CD4-positive, CD25-positive, alpha-beta regulatory T cell (primary cell): ENCODE measurements around the gene NPR1. TPM values are rescaled to one million over a fixed set of nuclear protein-coding genes. Genes with fewer than 3 reads are reported as not detected.
"Not testable (repeated sequence)": the region's sequence is repeated elsewhere in the genome, so short reads cannot be mapped to it uniquely, and the experiment has no call there.

Experiments
- ATAC-seq, 2 donors: fragments of 150-1000 bp; cut with Tn5 transposase; one replicate each; pipeline ENCODE4 v1.10.0; 2021; ENCODE audit warnings: low read depth in 2 of 2, moderate number of reproducible peaks in 2 of 2, moderate library complexity in 1 of 2
- DNase-seq, 3 donors: peaks; one replicate each; pipeline versions ENCODE4 v3.0.0 to v3.0.0-alpha.2; 2012 to 2022; ENCODE audit warnings: mixed read lengths in 1 of 3
- H3K27ac ChIP-seq: one replicate; pipeline ENCODE4 v1.7.0; 2013; ENCODE audit warnings: mild to moderate bottlenecking, low read length; ENCODE audit not compliant: insufficient read depth, poor library complexity, severe bottlenecking
- H3K27me3 ChIP-seq: one replicate; pipeline ENCODE4 v1.7.0; 2013; ENCODE audit warnings: low read length; ENCODE audit not compliant: control insufficient read depth, insufficient read depth
- H3K36me3 ChIP-seq: one replicate; pipeline ENCODE4 v1.7.0; 2013; ENCODE audit warnings: mild to moderate bottlenecking, low read length, moderate library complexity; ENCODE audit not compliant: control insufficient read depth, insufficient read depth
- H3K4me1 ChIP-seq: 2 replicates; pipeline ENCODE4 v1.7.0; 2013; ENCODE audit warnings: mild to moderate bottlenecking, low read length; ENCODE audit not compliant: insufficient read depth, control insufficient read depth, poor library complexity, severe bottlenecking
- H3K4me3 ChIP-seq: one replicate; pipeline ENCODE4 v1.7.0; 2013; ENCODE audit warnings: low read depth, mild to moderate bottlenecking, low read length, moderate library complexity
- H3K9me3 ChIP-seq, 2 experiments: 1 replicate in 1 of 2; 2 replicates in 1 of 2; pipeline ENCODE4 v1.7.0; 2013; ENCODE audit warnings: low read length in 2 of 2, mild to moderate bottlenecking in 1 of 2, moderate library complexity in 1 of 2; ENCODE audit not compliant: control insufficient read depth in 2 of 2
- H3K27ac Mint-ChIP-seq, 3 donors: one replicate each; pipeline ENCODE4 v1.8.0; 2020 to 2022; ENCODE audit warnings: mild to moderate bottlenecking in 3 of 3, mixed read lengths in 3 of 3, moderate library complexity in 2 of 3
- H3K27me3 Mint-ChIP-seq: one replicate; pipeline ENCODE4 v1.8.0; 2022; ENCODE audit warnings: mild to moderate bottlenecking, mixed read lengths
- H3K36me3 Mint-ChIP-seq: one replicate; pipeline ENCODE4 v1.8.0; 2020; ENCODE audit warnings: mixed read lengths
- H3K4me1 Mint-ChIP-seq, 4 donors: one replicate each; pipeline ENCODE4 v1.8.0; 2020 to 2022; ENCODE audit warnings: mixed read lengths in 4 of 4, mild to moderate bottlenecking in 1 of 4
- H3K4me3 Mint-ChIP-seq, 4 donors: one replicate each; pipeline ENCODE4 v1.8.0; 2020 to 2022; ENCODE audit warnings: mild to moderate bottlenecking in 4 of 4, mixed read lengths in 4 of 4, moderate library complexity in 3 of 4
- H3K9me3 Mint-ChIP-seq, 7 donors: one replicate each; pipeline ENCODE4 v1.8.0; 2020 to 2022; ENCODE audit warnings: mixed read lengths in 7 of 7, mild to moderate bottlenecking in 3 of 7, moderate library complexity in 2 of 7
- polyA plus RNA-seq, 4 donors: library from polyadenylated mRNA; unstranded; fragments of 300-500 nt; fragmentation: Illumina TruSeq; gene quantifications; one replicate each; pipeline ENCODE4 v1.2.3, GENCODE V29; 2021
- total RNA-seq: library from RNA; stranded (reverse); gene quantifications from one replicate; pipeline ENCODE4 v1.2.3, GENCODE V29; 2022

Gene NPR1
- total and polyA plus RNA-seq, 5 donors from 2014 or later = not detected

- H3K27ac ChIP-seq = peak within 1 kb of the TSS; percentile 100
- no peaks in the 10 kb centered on the region for H3K9me3 ChIP-seq
- H3K4me1 ChIP-seq = peaks cover 19% of the 10 kb centered on the region
- peak within 1 kb of the TSS; percentile 98 to 100 (median 100) for H3K4me3 Mint-ChIP-seq
- no peaks in the 10 kb centered on the region for H3K27me3 ChIP-seq
- H3K4me3 ChIP-seq = peak within 1 kb of the TSS; percentile 95
- H3K36me3 ChIP-seq = peaks cover 31% of the 10 kb centered on the region
- H3K27me3 Mint-ChIP-seq = peaks cover 6% of the 10 kb centered on the region
- H3K4me1 Mint-ChIP-seq = peaks cover 15 to 50% (median 32%) of the 10 kb centered on the region in 4 donors
- DNase-seq (peak; percentile 93 to 98 (median 97)), ATAC-seq (peak; percentile 89 to 90)
- no peaks in the 10 kb centered on the region for H3K9me3 Mint-ChIP-seq
- H3K36me3 Mint-ChIP-seq = peaks cover 19% of the 10 kb centered on the region
- H3K27ac Mint-ChIP-seq = peak within 1 kb of the TSS; percentile 100
Measured at GRCh38 chr1:153633754-153634665, 44.5 kb upstream of the NPR1 start, which contains the start of gene CHTOP. TSS of gene CHTOP (plus strand) at chr1:153634066. CDS start at chr1:153636589, 2,523 bp downstream.

- peak overlapping the region in 2 of 3 donors; percentile 86 to 100 for H3K27ac Mint-ChIP-seq
- ATAC-seq (no peak), DNase-seq (no peak)
- peaks cover 15 to 56% (median 36%) of the 10 kb centered on the region in 4 donors for H3K4me1 Mint-ChIP-seq
- Histone ChIP-seq H3K4me3 (peak overlapping the region; percentile 47), H3K36me3 (peaks cover 48% of the 10 kb centered on the region), H3K27ac (peak overlapping the region; percentile 100), H3K9me3 (no peaks in the 10 kb centered on the region), H3K4me1 (peaks cover 19% of the 10 kb centered on the region), H3K27me3 (no peaks in the 10 kb centered on the region)
- peaks cover 19% of the 10 kb centered on the region for H3K36me3 Mint-ChIP-seq
- H3K9me3 Mint-ChIP-seq = no peaks in the 10 kb centered on the region
- H3K27me3 Mint-ChIP-seq = peaks cover 6% of the 10 kb centered on the region
- H3K4me3 Mint-ChIP-seq = peak overlapping the region; percentile 82 to 100 (median 97)
Measured at GRCh38 chr1:153635872-153636271, 42.6 kb upstream of the NPR1 start.

GRCh38 chr1:153636312-153636711 is 42.2 kb upstream of the NPR1 start:
- H3K27ac ChIP-seq = peak overlapping the region; percentile 100
- H3K9me3 ChIP-seq = no peaks in the 10 kb centered on the region
- H3K4me3 ChIP-seq = no peak overlapping the region
- DNase-seq = no peak
- peak overlapping the region; percentile 94 to 100 (median 98) for H3K4me3 Mint-ChIP-seq
- H3K36me3 ChIP-seq = peaks cover 53% of the 10 kb centered on the region
- peaks cover 18 to 60% (median 38%) of the 10 kb centered on the region in 4 donors for H3K4me1 Mint-ChIP-seq
- H3K27me3 Mint-ChIP-seq = peaks cover 6% of the 10 kb centered on the region
- H3K27ac Mint-ChIP-seq = peak overlapping the region in 2 of 3 donors; percentile 86 to 100
- no peak for ATAC-seq
- peaks cover 21% of the 10 kb centered on the region for H3K36me3 Mint-ChIP-seq
- no peaks in the 10 kb centered on the region for H3K27me3 ChIP-seq
- H3K9me3 Mint-ChIP-seq = no peaks in the 10 kb centered on the region
- H3K4me1 ChIP-seq = peaks cover 19% of the 10 kb centered on the region

GRCh38 chr1:153638261-153638660 is 40.2 kb upstream of the NPR1 start:
- peaks cover 33% of the 10 kb centered on the region for H3K36me3 Mint-ChIP-seq
- H3K9me3 Mint-ChIP-seq = no peaks in the 10 kb centered on the region
- H3K36me3 ChIP-seq = peaks cover 72% of the 10 kb centered on the region
- no peak overlapping the region for H3K27ac ChIP-seq
- H3K27me3 Mint-ChIP-seq = peaks cover 6% of the 10 kb centered on the region
- no peak for DNase-seq
- H3K9me3 ChIP-seq = no peaks in the 10 kb centered on the region
- H3K4me3 ChIP-seq = no peak overlapping the region
- H3K4me1 ChIP-seq = peaks cover 25% of the 10 kb centered on the region
- peaks cover 18 to 70% (median 43%) of the 10 kb centered on the region in 4 donors for H3K4me1 Mint-ChIP-seq
- no peaks in the 10 kb centered on the region for H3K27me3 ChIP-seq
- no peak for ATAC-seq
- peak overlapping the region in 2 of 4 donors; percentile 84 to 94 for H3K4me3 Mint-ChIP-seq
- peak overlapping the region in 1 of 3 donors; percentile 9 for H3K27ac Mint-ChIP-seq

- H3K4me1 ChIP-seq = peaks cover 29% of the 10 kb centered on the region
- peaks cover 37% of the 10 kb centered on the region for H3K36me3 Mint-ChIP-seq
- H3K27me3 ChIP-seq = no peaks in the 10 kb centered on the region
- DNase-seq (no peak), ATAC-seq (no peak)
- H3K27me3 Mint-ChIP-seq = no peaks in the 10 kb centered on the region
- H3K4me3 Mint-ChIP-seq = peak overlapping the region in 1 of 4 donors; percentile 47
- H3K4me1 Mint-ChIP-seq = peaks cover 18 to 72% (median 43%) of the 10 kb centered on the region in 4 donors
- no peaks in the 10 kb centered on the region for H3K9me3 Mint-ChIP-seq
- no peak overlapping the region for H3K4me3 ChIP-seq
- H3K9me3 ChIP-seq = no peaks in the 10 kb centered on the region
- H3K27ac Mint-ChIP-seq = peak overlapping the region in 1 of 3 donors; percentile 80
- no peak overlapping the region for H3K27ac ChIP-seq
- H3K36me3 ChIP-seq = peaks cover 82% of the 10 kb centered on the region
Measured at GRCh38 chr1:153639280-153639679, 39.2 kb upstream of the NPR1 start.

- peaks cover 28% of the 10 kb centered on the region for H3K4me1 ChIP-seq
- Mint-ChIP-seq H3K4me3 (peak overlapping the region in 1 of 4 donors; percentile 47), H3K4me1 (peaks cover 18 to 78% (median 48%) of the 10 kb centered on the region in 4 donors), H3K36me3 (peaks cover 41% of the 10 kb centered on the region), H3K27ac (peak overlapping the region in 1 of 3 donors; percentile 38)
- not testable (repeated sequence) for DNase-seq, H3K9me3 ChIP-seq, H3K4me3 ChIP-seq, H3K27me3 Mint-ChIP-seq, H3K27ac ChIP-seq, H3K27me3 ChIP-seq, H3K9me3 Mint-ChIP-seq, ATAC-seq
- peaks cover 91% of the 10 kb centered on the region for H3K36me3 ChIP-seq
Measured at GRCh38 chr1:153640213-153640612, 38.3 kb upstream of the NPR1 start.

GRCh38 chr1:153640861-153641260 is 37.6 kb upstream of the NPR1 start:
- H3K27me3 Mint-ChIP-seq = no peaks in the 10 kb centered on the region
- no peaks in the 10 kb centered on the region for H3K9me3 Mint-ChIP-seq
- H3K36me3 Mint-ChIP-seq = peaks cover 47% of the 10 kb centered on the region
- Histone ChIP-seq H3K9me3 (no peaks in the 10 kb centered on the region), H3K36me3 (peaks cover 96% of the 10 kb centered on the region), H3K4me3 (peak overlapping the region; percentile 2), H3K27me3 (no peaks in the 10 kb centered on the region), H3K4me1 (peaks cover 25% of the 10 kb centered on the region), H3K27ac (no peak overlapping the region)
- no peak for DNase-seq
- peaks cover 24 to 79% (median 52%) of the 10 kb centered on the region in 4 donors for H3K4me1 Mint-ChIP-seq
- peak overlapping the region in 1 of 4 donors; percentile 23 for H3K4me3 Mint-ChIP-seq
- no peak for ATAC-seq
- H3K27ac Mint-ChIP-seq = peak overlapping the region in 1 of 3 donors; percentile 38
